Transverse colon (tissue), 4 donors: ENCODE results near the gene PRKCA. TPM values are rescaled to one million over a fixed set of nuclear protein-coding genes. Genes with fewer than 3 reads are reported as not detected.

Source experiments
- DNase-seq: peaks from one replicate; pipeline ENCODE4 v3.0.0-alpha.2; 2019
- H3K27ac ChIP-seq, 4 donors: fragments of 200-600 bp; sonication (generic); 2 replicates each; pipeline ENCODE4 v1.5.1; 2016 to 2018; ENCODE audit warnings: inconsistent platforms in 4 of 4
- H3K27me3 ChIP-seq: fragments of 200-600 bp; sonication (generic); 2 replicates; pipeline ENCODE4 v1.5.1; 2017; ENCODE audit warnings: inconsistent platforms
- H3K36me3 ChIP-seq, 4 donors: fragments of 200-600 bp; sonication (generic); 2 replicates each; pipeline ENCODE4 v1.5.1; 2017 to 2019; ENCODE audit warnings: inconsistent platforms in 4 of 4
- H3K4me1 ChIP-seq, 4 donors: fragments of 200-600 bp; sonication (generic); 2 replicates each; pipeline ENCODE4 v1.5.1; 2017 to 2020; ENCODE audit warnings: inconsistent platforms in 4 of 4
- H3K4me3 ChIP-seq, 4 donors: fragments of 200-600 bp; sonication (generic); 1 replicate in 1 of 4; 2 replicates in 3 of 4; pipeline versions ENCODE4 v1.5.1 to v1.6.1; 2017 to 2019; ENCODE audit warnings: inconsistent platforms in 4 of 4
- H3K9me3 ChIP-seq, 2 donors: fragments of 200-600 bp; sonication (generic); 2 replicates each; pipeline ENCODE4 v1.5.1; 2017 to 2019; ENCODE audit warnings: inconsistent platforms in 2 of 2
- CTCF ChIP-seq, 5 experiments: fragments of 200-600 bp in 3 of 5; fragments of 450-650 bp in 2 of 5; sonication (generic) in 3 of 5; IDR thresholded peaks; 1 replicate in 2 of 5; 2 replicates in 3 of 5; pipeline ENCODE4 v1.5.1; 2016 to 2017; ENCODE audit warnings: antibody characterized with exemption in 5 of 5, inconsistent platforms in 3 of 5, mild to moderate bottlenecking in 2 of 5, moderate library complexity in 1 of 5
- EP300 ChIP-seq: sonication (generic); formaldehyde crosslinking; IDR thresholded peaks from one replicate; pipeline ENCODE4 v1.6.1; 2017; ENCODE audit warnings: antibody characterized with exemption, low read depth
- POLR2A ChIP-seq: fragments of 450-650 bp; IDR thresholded peaks from one replicate; pipeline ENCODE4 v1.6.1; 2016; ENCODE audit warnings: antibody characterized with exemption, mild to moderate bottlenecking, moderate library complexity
- POLR2AphosphoS5 ChIP-seq, 3 donors: sonication (generic); formaldehyde crosslinking; IDR thresholded peaks; one replicate each; pipeline ENCODE4 v1.6.1; 2016; ENCODE audit warnings: antibody characterized with exemption in 3 of 3
- WGBS, 2 donors: methylation state at CpG; one replicate each; pipeline ENCODE4 v1.1.5; 2018; ENCODE audit warnings: low coverage in 1 of 2; 5-methylcytosine and 5-hydroxymethylcytosine counted together
- in situ Hi-C, 4 donors: fragments of 200-750 bp; cut with MboI; loops; one replicate each; pipeline versions ENCODE4 v1.15.0 to v1.15.1; 2017; ENCODE audit warnings: low sequenced_read_pairs in 3 of 4, low pct_ligation_motif_present in 1 of 4, low pct_unique_long_range_greater_than_20kb in 1 of 4
- intact Hi-C: fragments of 100-400 bp; cut with DNase I; formaldehyde crosslinking; loops from one replicate; pipeline ENCODE4 v1.15.1; 2023; ENCODE audit warnings: low total_unique reads
- total RNA-seq, 4 donors: library from RNA; depleted of rRNA; stranded (reverse); fragments of >200 nt; gene quantifications; one replicate each; pipeline ENCODE4 v1.1.0, GENCODE V29; 2016

PRKCA gene
- total RNA-seq, 4 donors from 2014 or later: 16.1 to 49.7 (median 31.7) TPM

- TF ChIP-seq CTCF (IDR thresholded peaks at IDR 0.05) (no peak), POLR2AphosphoS5 (IDR thresholded peaks at IDR 0.05) (no peak), POLR2A (no peak), EP300 (no peak)
- DNase-seq: no peak
- Histone ChIP-seq H3K4me3 (no peak overlapping the region), H3K27me3 (no peaks in the 10 kb centered on the region), H3K36me3 (no peaks in the 10 kb centered on the region), H3K9me3 (no peaks in the 10 kb centered on the region), H3K27ac (peak overlapping the region in 3 of 4 donors; percentile 27 to 61 (median 47)), H3K4me1 (peaks cover 3 to 20% (median 7%) of the 10 kb centered on the region in 4 donors)
- 88 to 89% methylated on average over 15 to 22 of the region's 22 CpGs for WGBS, 2 donors
- intact Hi-C loops (no loop called here), in situ Hi-C loops (no loop called here)
Measured at GRCh38 chr17:66578781-66579489, 276.5 kb downstream of the PRKCA start.

GRCh38 chr17:66579556-66579955 is 277.1 kb downstream of the PRKCA start:
- TF ChIP-seq CTCF (IDR thresholded peaks at IDR 0.05) (no peak), POLR2A (no peak), EP300 (no peak), POLR2AphosphoS5 (IDR thresholded peaks at IDR 0.05) (no peak)
- intact Hi-C loops (no loop called here), in situ Hi-C loops (no loop called here)
- no peak overlapping the region for H3K4me3 ChIP-seq
- peak overlapping the region; percentile 20 to 61 (median 37) for H3K27ac ChIP-seq
- 70 to 80% methylated on average over 2 to 4 of the region's 4 CpGs for WGBS, 2 donors
- H3K9me3 ChIP-seq: no peaks in the 10 kb centered on the region
- no peaks in the 10 kb centered on the region for H3K36me3 ChIP-seq
- no peak for DNase-seq
- H3K27me3 ChIP-seq: no peaks in the 10 kb centered on the region
- H3K4me1 ChIP-seq: peaks cover 3 to 20% (median 7%) of the 10 kb centered on the region in 4 donors

DNA sequence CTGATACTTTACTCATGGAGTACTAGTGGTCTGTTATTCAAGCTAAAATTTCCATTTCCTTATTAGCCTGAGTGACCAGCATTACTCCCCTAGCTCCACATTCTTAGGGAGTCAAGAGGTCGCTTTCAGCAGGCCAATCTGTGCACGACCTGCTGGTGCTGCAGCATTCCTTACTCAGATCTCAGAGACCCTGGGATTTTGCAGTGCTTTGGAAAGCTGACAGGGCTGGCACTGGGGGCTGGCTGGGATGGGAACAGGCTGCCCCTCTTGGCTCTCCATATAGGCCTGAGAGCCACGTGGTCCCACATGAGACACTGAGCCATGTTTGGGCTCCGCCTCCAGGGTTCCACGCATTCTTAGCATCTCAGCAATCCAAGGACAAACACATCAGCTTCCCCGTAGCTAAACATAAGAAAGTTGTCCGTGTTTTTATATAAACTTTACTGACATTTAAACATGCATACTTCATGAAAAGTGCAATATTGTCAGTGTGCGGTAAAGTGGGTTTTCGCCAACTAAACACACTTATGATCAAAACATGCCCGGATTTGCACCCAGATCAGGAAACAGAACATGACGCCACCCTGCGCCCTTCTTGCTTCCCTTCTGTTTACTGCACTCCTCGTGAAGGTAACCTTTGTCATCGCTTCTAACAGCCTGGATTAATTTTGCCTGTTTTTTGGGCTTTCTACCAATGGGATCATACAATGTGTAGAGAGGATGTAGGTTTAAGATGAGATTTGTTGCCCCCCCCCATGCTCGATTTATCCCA is 278.0 kb downstream of the PRKCA start:
- in situ Hi-C loops: no loop called here
- H3K36me3 ChIP-seq: no peaks in the 10 kb centered on the region
- no peaks in the 10 kb centered on the region for H3K9me3 ChIP-seq
- TF ChIP-seq EP300 (no peak), POLR2AphosphoS5 (IDR thresholded peaks at IDR 0.05) (peak in 1 of 3 donors; percentile 29)
- peak; percentile 30 for DNase-seq
- peak overlapping the region; percentile 20 to 61 (median 37) for H3K27ac ChIP-seq
- intact Hi-C loops: no loop called here
- H3K27me3 ChIP-seq: no peaks in the 10 kb centered on the region
- H3K4me3 ChIP-seq: no peak overlapping the region
- H3K4me1 ChIP-seq: peaks cover 3 to 20% (median 7%) of the 10 kb centered on the region in 4 donors
- WGBS, 2 donors: 67 to 74% methylated on average over 9 to 15 of the region's 15 CpGs

- peak; percentile 51 for DNase-seq
- peaks cover 3 to 20% (median 7%) of the 10 kb centered on the region in 4 donors for H3K4me1 ChIP-seq
- H3K36me3 ChIP-seq: no peaks in the 10 kb centered on the region
- no peak overlapping the region for H3K4me3 ChIP-seq
- H3K27me3 ChIP-seq: no peaks in the 10 kb centered on the region
- H3K27ac ChIP-seq: peak overlapping the region; percentile 20 to 61 (median 37)
- in situ Hi-C loops: no loop called here
- intact Hi-C loops: no loop called here
- H3K9me3 ChIP-seq: no peaks in the 10 kb centered on the region
- WGBS, 2 donors: 40% methylated on average over 3 of the region's 3 CpGs; no CpG with 5 or more reads in 1 of the 2 donors
- TF ChIP-seq CTCF (IDR thresholded peaks at IDR 0.05): no peak
- peak; percentile 22 to 39 (median 26) for TF ChIP-seq POLR2AphosphoS5 (IDR thresholded peaks at IDR 0.05)
Measured at GRCh38 chr17:66580956-66581391, 278.6 kb downstream of the PRKCA start.
